ENCODE data around the gene HNRNPA0. TPM values are rescaled to one million over a fixed set of nuclear protein-coding genes. Genes with fewer than 3 reads are reported as not detected.
"Not testable (repeated sequence)": the region's sequence is repeated elsewhere in the genome, so short reads cannot be mapped to it uniquely, and the experiment has no call there.

Gene HNRNPA0
- total RNA-seq, 4 donors from 2014 or later = 6.0 to 10.8 (median 9.0) TPM

DNA sequence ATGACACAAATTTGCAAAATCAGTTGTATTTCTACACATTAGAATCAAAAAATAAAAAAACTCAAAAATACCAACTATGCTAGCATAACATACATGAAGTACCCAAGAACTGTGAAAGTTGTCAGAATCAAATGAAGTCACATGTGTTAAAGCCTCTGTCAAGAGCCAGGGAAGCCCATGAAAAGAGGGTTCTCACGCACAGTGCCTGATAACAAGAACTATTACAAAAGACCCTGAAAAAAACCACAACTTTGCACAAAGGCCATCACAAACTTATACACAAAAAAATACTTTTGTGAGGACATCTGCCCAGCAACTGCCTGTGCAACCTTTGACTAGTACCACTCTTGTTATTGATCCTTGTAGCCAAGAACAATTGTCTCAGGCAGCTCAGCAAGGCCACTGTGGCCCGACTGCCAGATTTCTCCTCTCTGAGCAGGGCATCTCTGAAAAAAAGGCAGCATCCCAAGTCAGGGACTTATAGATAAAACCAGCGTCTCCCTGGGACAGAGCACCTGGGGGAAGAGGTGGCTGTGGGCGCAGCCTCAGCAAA is 28.9 kb upstream of the HNRNPA0 start:
- intact Hi-C loops (cut with DNase I; ENCODE audit: low total_unique reads) (no loop called here), in situ Hi-C loops (cut with MboI; ENCODE audit: low pct_ligation_motif_present in 1 of 4, low pct_unique_long_range_greater_than_20kb in 1 of 4, low sequenced_read_pairs in 3 of 4) (loop anchor here in 3 of 4 donors (10.0 to 25.0 kb wide), 3 partner anchors 279 to 354 kb away; partner anchors contain the start of gene NME5 (in 2 of the 3))
- no peaks in the 10 kb centered on the region for H3K9me3 ChIP-seq

DNA sequence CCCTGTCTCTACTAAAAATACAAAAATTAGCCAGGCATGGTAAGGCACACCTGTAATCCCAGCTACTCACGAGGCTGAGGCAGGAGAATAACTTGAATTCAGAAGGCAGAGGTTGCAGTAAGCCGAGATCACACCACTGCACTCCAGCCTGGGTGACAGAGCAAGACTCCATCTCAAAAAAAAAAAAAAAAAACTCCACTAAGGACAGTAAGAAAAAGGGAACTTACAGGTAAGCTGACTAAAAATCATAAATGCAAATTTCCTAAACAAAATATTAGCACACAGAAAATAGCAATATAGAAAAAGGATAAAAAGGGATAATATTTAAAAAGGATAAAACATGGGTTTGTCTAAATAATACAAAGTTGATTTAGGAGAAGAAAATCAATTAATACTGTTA is 27.9 kb upstream of the HNRNPA0 start:
- H3K27me3 ChIP-seq = no peaks in the 10 kb centered on the region
- DNase-seq = no peak
- 91 to 100% methylated on average over 1 to 2 of the region's 2 CpGs for WGBS, 2 donors (ENCODE audit: low coverage in 1 of 2)
- in situ Hi-C loops (cut with MboI; ENCODE audit: low pct_ligation_motif_present in 1 of 4, low pct_unique_long_range_greater_than_20kb in 1 of 4, low sequenced_read_pairs in 3 of 4) (loop anchor here in 3 of 4 donors (10.0 to 25.0 kb wide), 3 partner anchors 280 to 355 kb away; partner anchors contain the start of gene NME5 (in 2 of the 3)), intact Hi-C loops (cut with DNase I; ENCODE audit: low total_unique reads) (no loop called here)
- no peak for TF ChIP-seq EP300 (IDR thresholded peaks at IDR 0.05; ENCODE audit: low read depth)
- TF ChIP-seq POLR2AphosphoS5 (IDR thresholded peaks at IDR 0.05) = no peak
- TF ChIP-seq, protein P1, sequence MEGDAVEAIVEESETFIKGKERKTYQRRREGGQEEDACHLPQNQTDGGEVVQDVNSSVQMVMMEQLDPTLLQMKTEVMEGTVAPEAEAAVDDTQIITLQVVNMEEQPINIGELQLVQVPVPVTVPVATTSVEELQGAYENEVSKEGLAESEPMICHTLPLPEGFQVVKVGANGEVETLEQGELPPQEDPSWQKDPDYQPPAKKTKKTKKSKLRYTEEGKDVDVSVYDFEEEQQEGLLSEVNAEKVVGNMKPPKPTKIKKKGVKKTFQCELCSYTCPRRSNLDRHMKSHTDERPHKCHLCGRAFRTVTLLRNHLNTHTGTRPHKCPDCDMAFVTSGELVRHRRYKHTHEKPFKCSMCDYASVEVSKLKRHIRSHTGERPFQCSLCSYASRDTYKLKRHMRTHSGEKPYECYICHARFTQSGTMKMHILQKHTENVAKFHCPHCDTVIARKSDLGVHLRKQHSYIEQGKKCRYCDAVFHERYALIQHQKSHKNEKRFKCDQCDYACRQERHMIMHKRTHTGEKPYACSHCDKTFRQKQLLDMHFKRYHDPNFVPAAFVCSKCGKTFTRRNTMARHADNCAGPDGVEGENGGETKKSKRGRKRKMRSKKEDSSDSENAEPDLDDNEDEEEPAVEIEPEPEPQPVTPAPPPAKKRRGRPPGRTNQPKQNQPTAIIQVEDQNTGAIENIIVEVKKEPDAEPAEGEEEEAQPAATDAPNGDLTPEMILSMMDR (IDR thresholded peaks at IDR 0.05) = no peak
- no peak for TF ChIP-seq POLR2A (IDR thresholded peaks at IDR 0.05)
- no peaks in the 10 kb centered on the region for H3K9me3 ChIP-seq
- no peaks in the 10 kb centered on the region for H3K36me3 ChIP-seq
- no peak overlapping the region for H3K4me3 ChIP-seq
- no peaks in the 10 kb centered on the region for H3K4me1 ChIP-seq
- no peak overlapping the region for H3K27ac ChIP-seq

More for the DNA sequence above, 28.9 kb upstream of the HNRNPA0 start:
- Histone ChIP-seq H3K27ac (no peak overlapping the region), H3K27me3 (no peaks in the 10 kb centered on the region), H3K4me3 (no peak overlapping the region), H3K4me1 (no peaks in the 10 kb centered on the region), H3K36me3 (no peaks in the 10 kb centered on the region)
- 73 to 97% methylated on average over 3 to 4 of the region's 4 CpGs for WGBS, 2 donors (ENCODE audit: low coverage in 1 of 2)
- TF ChIP-seq EP300 (IDR thresholded peaks at IDR 0.05; ENCODE audit: low read depth) (no peak), POLR2A (IDR thresholded peaks at IDR 0.05) (no peak), POLR2AphosphoS5 (IDR thresholded peaks at IDR 0.05) (no peak)
- TF ChIP-seq, protein P1 (IDR thresholded peaks at IDR 0.05) = no peak
- DNase-seq = no peak

DNA sequence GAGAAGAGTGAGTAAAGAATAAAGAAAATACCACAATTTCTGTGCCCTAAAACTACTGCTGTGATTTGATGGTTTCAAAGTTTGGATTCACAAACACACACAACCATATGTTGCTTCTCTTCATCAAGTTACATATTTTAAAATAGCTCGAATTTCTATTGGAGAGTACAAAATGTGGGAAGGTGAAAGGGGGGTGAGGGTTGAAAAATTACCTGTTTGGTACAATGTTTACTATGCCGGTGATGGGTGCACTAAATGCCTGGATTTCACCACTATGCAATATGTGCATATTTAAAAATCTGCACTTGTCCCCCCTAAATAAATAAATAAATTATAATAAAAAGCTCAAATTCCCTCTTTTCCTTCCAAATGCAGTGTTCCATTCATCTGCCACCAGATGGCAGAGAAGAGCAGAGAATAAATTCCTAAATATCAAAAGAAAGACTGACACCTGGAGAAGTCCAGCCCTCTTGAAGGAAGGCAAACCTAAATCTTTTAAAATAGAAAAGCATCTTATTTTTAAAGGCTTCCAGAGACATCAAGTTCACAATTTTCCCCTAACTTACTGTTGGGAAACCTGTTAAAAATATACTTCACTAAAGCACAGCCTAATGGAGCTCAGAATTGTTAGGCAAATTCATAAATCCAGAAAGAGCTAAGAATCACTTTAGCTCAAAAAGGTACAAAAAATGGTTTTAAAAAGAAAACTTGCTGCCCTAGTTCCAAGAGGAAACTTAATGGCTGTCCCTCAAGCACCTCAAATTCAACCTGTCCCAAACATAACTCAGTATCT is 24.8 kb upstream of the HNRNPA0 start:
- DNase-seq = no peak
- Histone ChIP-seq H3K4me3 (no peak overlapping the region), H3K9me3 (no peaks in the 10 kb centered on the region), H3K36me3 (no peaks in the 10 kb centered on the region), H3K27ac (no peak overlapping the region), H3K4me1 (no peaks in the 10 kb centered on the region), H3K27me3 (no peaks in the 10 kb centered on the region)
- 36 to 55% methylated on average over 2 of the region's 2 CpGs for WGBS, 2 donors (ENCODE audit: low coverage in 1 of 2)
- intact Hi-C loops (cut with DNase I; ENCODE audit: low total_unique reads) (loop anchor here (10.0 kb wide), 2 partner anchors 46 to 356 kb away; partner anchors contain the start of gene NME5), in situ Hi-C loops (cut with MboI; ENCODE audit: low pct_ligation_motif_present in 1 of 4, low pct_unique_long_range_greater_than_20kb in 1 of 4, low sequenced_read_pairs in 3 of 4) (loop anchor here in 2 of 4 donors (10.0 to 25.0 kb wide), 3 partner anchors 46 to 358 kb away; partner anchors contain the start of gene NME5 (in 1 of the 2))
- TF ChIP-seq, protein P1 (IDR thresholded peaks at IDR 0.05) = peak; percentile 75 to 87 (median 79)
- TF ChIP-seq POLR2AphosphoS5 (IDR thresholded peaks at IDR 0.05) (no peak), EP300 (IDR thresholded peaks at IDR 0.05; ENCODE audit: low read depth) (no peak)

DNA sequence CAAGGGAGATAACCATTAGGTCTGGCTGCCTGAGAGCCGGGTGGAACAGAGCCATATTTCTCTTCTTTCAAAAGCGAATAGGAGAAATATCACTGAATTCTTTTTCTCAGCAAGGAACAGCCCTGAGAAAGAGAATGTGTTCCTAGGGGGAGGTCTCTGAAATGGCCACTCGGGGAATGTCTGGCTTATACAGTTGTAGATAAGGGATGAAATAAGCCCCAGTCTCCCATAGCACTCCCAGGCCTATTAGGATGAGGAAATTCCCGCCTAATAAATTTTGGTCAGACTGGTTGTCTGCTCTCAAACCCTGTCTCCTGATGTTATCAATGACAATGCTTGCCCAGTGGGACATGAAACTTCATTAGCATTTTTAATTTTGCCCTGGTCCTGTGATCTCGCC is 13.8 kb upstream of the HNRNPA0 start:
- H3K27ac ChIP-seq; intact Hi-C loops (cut with DNase I; ENCODE audit: low total_unique reads); H3K27me3 ChIP-seq; H3K4me1 ChIP-seq; H3K36me3 ChIP-seq; H3K4me3 ChIP-seq; DNase-seq; H3K9me3 ChIP-seq; in situ Hi-C loops (cut with MboI; ENCODE audit: low pct_ligation_motif_present in 1 of 4, low pct_unique_long_range_greater_than_20kb in 1 of 4, low sequenced_read_pairs in 3 of 4): not testable (repeated sequence)
- WGBS, 2 donors (ENCODE audit: low coverage in 1 of 2) = 81 to 96% methylated on average over 4 to 5 of the region's 5 CpGs

Measured in transverse colon (tissue), 4 donors.